ENCODE measurements around the gene LHCGR. TPM values are rescaled to one million over a fixed set of nuclear protein-coding genes. Genes with fewer than 3 reads are reported as not detected.
"Not testable (repeated sequence)": the region's sequence is repeated elsewhere in the genome, so short reads cannot be mapped to it uniquely, and the experiment has no call there.

LHCGR gene
- total RNA-seq, 1 donor from 2014 or later: not detected

- DNase-seq: not testable (repeated sequence)
These were observed 16.3 kb downstream of the LHCGR start for GRCh38 chr2:48739236-48739635.

GRCh38 chr2:48738806-48739205 lies 16.7 kb downstream of the LHCGR start:
- peak; percentile 12 for DNase-seq

DNA sequence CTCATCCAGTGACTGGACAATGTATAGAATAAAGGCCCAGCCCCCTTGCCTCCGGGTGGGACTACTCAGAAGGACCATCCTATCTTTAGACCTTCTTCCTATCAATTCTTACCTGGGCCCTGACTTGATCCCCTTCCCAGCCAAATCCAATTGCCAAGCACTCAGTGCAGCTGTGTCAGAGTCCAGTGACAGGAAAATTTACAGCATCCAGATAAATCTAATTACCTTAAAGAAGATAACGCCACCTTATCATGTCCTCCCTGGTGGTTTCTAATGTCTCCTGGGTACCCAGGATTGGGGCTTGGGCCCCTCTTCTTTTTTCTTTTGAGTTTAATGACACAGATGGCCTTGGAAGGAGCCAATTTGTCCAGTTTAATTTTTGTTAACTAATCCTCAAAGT lies 19.3 kb downstream of the LHCGR start:
- DNase-seq: no peak

- DNase-seq: no peak
These were observed 20.8 kb downstream of the LHCGR start for GRCh38 chr2:48734576-48735303.

DNA sequence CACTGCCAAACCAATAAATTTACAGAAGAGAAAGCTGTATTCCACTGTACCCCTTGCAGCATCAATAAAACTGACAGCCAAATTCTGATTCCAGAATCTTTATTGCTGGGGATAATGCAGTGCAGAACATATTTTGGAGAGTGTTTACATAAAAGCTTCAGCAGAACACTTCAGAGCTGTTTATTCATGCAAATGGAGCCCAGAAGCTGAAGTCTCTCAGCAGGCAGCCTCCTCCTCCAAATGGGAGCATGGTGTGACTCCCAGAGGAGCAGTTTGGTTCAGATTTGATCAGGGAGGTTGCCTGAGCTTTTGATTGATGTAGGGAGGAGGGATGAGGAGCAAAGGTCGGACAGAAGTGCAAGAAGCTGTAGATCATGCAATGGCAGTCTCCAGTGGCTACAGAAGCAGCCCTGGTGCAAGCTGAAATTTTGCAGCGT lies 22.4 kb downstream of the LHCGR start:
- no peak for DNase-seq

DNA sequence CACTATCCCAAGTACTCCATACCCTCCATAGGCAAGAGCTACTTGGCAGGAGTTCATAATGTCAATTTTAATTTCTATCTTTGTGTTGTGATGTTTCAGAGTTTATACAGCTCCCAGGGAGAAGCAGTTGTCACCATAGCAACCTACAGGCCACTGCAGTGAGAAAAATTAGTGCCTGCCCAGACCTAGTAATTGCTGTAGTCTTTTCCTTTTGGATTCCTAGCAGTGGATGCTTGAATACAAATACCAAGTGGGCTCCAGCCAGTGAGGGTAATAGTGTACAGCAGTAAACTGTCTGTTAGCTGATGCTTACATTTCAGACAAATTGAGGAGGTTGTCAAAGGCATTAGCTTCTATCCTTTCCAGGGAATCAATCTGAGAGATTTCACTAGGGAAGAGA lies 26.7 kb downstream of the LHCGR start:
- no peak for DNase-seq

DNA sequence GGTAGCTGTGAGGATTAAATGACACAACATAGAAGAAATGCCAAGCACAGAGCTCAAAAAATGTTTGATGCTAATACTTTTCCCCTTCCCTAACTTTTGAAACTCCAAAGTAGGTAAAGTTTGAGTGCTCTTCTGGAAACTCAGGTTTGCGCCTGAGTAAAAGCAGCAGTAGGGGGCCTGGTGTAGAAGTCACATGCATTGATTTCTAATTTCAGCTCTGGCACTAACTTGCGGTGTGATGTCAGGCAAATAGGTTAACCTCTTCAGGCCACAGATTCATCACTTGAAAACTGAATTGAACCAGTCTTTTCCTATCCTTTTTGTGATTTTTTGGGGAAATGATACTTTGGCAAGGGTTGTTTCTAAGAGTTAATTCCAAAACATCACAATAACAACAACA lies 27.2 kb downstream of the LHCGR start:
- DNase-seq: no peak

DNA sequence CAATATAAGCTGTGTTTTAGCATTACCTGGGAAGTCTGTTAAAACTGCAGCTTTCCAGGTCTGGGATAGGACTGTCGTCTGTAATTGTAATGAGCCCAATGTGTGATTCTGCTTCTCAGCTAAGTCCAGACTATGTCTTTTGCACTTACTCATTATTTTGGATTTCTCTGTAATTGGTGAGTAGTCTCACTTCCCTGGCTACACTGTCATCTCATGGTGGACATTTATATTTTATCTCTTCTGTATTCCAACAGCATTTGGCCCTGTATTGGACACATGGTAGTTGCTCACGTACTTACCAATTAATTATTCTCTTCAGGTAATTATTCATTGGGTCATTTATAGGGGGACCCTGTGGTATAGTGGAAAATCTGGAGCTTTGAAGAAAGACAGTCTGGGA lies 28.0 kb downstream of the LHCGR start:
- DNase-seq: no peak

GRCh38 chr2:48725696-48726494 lies 29.6 kb downstream of the LHCGR start:
- no peak for DNase-seq

DNA sequence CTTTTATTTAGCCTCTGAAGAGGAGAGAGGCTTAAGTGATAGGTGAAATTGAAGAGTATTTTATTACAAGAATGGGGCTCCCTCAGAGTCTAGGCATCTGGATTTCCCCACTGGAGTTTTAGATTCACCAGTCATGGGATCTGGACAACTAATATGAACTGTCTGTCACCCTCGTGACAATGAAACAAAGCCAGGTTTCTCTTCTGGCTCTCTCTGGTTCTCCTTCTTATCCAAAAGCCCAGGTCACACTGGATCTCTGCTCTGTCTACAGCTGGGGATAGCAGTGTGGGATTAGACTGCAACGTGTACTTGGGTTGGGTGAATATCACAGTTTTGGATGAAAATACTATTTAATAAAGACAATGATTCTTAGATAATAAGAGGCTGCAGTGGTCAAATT lies 31.2 kb downstream of the LHCGR start:
- no peak for DNase-seq

GRCh38 chr2:48723129-48723528 lies 32.4 kb downstream of the LHCGR start:
- no peak for DNase-seq

GRCh38 chr2:48722391-48722790 lies 33.1 kb downstream of the LHCGR start:
- no peak for DNase-seq

GRCh38 chr2:48721158-48721557 lies 34.4 kb downstream of the LHCGR start:
- DNase-seq: no peak

- no peak for DNase-seq
These were observed 35.9 kb downstream of the LHCGR start for GRCh38 chr2:48719480-48720177.

DNA sequence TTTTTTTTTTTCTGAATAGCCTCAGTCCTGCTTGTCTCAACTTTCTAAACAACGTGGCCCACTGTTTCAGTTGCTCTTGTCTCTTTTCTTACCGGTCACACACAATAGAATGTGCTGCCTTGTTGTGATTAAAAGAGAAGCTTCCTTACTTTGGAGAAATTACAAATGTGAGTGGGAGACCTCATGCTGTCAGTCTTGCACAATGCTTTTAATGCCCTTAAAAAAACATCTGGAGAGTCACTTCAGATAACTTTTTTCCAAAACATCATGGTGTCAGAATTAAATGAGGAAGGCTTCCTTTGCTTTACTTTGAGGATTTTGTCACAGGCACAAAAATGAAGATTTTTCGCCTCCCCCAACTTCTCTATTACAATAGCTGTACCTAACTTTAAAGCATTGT lies 37.7 kb downstream of the LHCGR start:
- no peak for DNase-seq

GRCh38 chr2:48715956-48716355 lies 39.6 kb downstream of the LHCGR start:
- DNase-seq: no peak

GRCh38 chr2:48715042-48715899 lies 40.3 kb downstream of the LHCGR start:
- DNase-seq: peak; percentile 19

- no peak for DNase-seq
These were observed 41.3 kb downstream of the LHCGR start for GRCh38 chr2:48714245-48714644.

- DNase-seq: no peak
These were observed 41.9 kb downstream of the LHCGR start for GRCh38 chr2:48713647-48714046.

GRCh38 chr2:48712151-48712550 lies 43.4 kb downstream of the LHCGR start:
- DNase-seq: no peak

GRCh38 chr2:48711343-48711742 lies 44.2 kb downstream of the LHCGR start:
- DNase-seq: peak; percentile 50

All from dermis blood vessel endothelial cell (primary cell).